HG03095 (cell line): Measurements from ENCODE around the gene KCTD10.

Experiments used
- ATAC-seq: cut with Tn5 transposase; IDR thresholded peaks from one replicate; pipeline ENCODE4 v1.9.1; 2021; ENCODE audit warnings: moderate library complexity; ENCODE audit not compliant: unreplicated experiment

KCTD10 gene

DNA sequence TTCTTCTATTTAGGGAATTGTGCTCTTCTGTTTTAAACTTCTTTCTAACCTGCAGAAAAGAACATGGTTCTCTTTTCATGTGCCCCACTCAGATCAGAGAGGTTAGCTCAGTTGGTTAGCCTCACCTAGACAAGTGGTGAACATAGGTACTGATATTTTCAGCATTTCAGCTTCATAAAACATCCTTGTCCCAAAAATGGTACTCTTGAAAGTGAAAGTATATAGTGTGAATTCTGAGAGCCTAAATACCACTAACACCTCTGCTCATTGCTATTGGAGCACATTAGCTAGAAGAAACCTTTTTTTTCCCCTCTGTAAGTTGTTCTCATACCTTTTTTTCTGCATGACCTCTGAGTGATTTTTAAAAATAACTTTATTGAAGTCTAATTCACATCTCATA lies 17.9 kb upstream of the KCTD10 start:
- ATAC-seq: no peak

DNA sequence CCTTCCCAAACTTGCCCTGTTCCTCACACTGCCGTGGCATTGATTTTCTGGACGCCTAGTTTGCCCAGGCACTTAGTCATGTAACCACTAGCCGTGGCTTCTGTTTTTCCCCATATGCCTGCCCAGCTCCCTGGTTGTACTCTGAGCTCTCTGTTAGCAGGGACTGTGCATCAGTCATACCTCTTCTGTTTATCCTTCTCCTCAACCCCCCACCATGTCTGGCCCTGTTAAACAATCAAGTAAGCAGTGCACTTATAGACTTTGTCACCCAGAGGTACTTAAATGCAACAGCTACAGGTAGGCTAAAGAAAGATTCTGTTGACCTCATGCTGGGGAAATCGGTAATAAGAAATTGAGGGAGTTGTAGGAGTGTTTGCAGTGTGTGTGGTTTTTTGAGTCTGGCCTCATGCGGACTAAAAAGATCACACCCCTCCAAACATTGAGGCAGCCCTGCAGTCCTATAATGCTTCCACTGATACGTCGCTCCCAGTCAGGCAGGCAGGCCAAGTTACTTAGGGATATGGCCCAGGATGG lies 17.3 kb upstream of the KCTD10 start:
- no peak for ATAC-seq

DNA sequence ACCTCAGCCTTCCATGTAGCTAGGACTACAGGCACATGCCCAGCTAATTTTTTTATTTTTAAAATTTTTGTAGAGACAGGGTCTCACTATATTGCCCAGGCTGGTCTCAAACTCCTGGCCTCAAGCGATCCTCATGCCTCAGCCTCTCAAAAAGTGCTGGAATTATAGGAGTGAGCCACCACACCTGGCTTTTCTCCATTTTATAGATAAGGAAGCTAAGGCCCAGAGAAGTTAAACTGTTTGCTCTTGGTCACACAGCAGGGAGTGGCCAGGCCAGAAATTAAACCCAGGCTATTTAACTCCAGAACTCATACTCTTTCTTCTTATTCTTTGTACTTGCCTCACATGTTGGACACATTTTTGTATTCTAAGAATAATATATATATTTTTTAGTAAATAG lies 16.8 kb upstream of the KCTD10 start:
- ATAC-seq: no peak

DNA sequence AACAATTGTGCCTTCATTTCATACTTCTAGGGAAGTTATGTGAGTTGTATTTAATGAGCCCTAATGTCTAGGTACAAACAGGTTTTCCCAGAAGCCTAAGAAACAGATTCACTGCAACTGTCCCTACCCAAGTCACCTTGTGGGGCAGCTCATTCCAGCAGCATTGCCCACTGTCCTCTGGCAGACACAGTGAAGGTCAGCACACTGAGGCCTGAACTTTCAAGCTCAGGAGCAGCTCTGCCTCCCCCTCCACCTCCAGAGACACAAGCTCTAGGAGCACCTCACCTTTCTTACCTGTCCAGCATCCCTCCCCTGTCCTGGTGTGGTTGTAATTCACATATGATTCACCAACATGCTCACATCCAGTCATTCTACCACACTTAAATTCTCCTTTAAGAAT lies 16.0 kb upstream of the KCTD10 start:
- ATAC-seq: no peak

DNA sequence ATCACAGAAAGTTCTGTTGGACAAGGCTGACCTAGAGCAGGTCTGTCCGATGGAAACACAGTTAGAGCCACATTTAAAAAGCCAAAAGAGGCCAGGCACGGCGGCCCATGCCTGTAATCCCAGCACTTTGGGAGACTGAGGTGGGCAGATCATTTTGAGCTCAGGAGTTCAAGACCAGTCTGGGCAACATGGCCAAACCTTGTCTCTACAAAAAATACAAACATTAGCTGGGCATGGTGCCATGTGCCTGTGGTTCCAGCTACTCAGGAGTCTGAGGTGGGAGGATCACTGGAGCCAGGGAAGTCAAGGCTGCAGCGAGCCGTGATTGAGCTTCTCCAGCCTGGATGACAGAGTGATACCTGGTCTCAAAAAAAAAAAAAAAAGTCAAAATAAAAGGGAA lies 15.3 kb upstream of the KCTD10 start:
- ATAC-seq: no peak

DNA sequence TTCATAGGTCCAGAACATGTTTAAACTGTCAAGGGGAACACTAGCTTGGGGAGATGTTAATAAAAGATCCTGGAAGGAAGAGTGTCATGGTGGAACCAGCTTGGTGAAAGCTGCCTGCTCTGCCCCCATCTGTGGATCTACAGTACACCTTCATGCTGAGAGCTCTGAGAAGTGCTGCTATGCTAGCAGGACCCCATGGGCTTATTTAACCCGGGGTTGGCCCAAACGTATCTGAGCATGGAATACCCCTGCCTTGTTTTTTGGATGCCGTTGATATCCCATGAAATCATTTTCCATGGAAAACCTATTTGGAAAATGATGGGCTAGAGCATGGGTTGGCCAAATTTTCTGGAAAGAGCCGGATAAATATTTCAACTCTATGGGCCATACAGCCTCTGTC lies 14.6 kb upstream of the KCTD10 start:
- no peak for ATAC-seq

DNA sequence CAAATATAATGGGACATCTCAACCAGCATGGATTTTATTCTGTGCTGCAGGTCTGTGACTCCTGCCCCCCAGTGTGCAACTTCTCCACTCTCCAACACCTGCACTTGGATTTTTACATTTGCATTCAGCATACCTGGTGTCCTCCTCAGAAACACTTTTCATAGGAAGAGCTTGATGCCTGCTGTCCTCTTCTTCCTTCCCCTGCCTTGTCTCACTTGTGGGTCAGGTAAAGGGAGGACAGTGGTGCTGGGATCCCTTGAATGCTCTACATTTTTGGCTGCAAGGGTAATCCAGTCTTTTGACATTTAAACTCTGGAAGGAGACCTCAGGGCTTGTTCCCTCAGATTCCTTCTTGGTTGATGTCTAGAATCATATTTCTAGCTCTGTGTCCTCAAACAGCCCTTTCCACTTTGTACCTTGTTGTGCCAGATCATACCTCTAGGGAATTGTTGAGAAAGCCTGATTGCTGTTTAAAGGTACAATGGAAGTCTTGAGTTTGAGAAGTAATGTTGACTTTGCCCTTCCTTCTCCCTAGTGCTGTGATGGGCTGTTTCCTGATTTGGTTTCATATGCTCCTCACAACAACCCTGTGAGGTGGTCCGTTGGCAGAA lies 13.0 kb upstream of the KCTD10 start:
- ATAC-seq: no peak

DNA sequence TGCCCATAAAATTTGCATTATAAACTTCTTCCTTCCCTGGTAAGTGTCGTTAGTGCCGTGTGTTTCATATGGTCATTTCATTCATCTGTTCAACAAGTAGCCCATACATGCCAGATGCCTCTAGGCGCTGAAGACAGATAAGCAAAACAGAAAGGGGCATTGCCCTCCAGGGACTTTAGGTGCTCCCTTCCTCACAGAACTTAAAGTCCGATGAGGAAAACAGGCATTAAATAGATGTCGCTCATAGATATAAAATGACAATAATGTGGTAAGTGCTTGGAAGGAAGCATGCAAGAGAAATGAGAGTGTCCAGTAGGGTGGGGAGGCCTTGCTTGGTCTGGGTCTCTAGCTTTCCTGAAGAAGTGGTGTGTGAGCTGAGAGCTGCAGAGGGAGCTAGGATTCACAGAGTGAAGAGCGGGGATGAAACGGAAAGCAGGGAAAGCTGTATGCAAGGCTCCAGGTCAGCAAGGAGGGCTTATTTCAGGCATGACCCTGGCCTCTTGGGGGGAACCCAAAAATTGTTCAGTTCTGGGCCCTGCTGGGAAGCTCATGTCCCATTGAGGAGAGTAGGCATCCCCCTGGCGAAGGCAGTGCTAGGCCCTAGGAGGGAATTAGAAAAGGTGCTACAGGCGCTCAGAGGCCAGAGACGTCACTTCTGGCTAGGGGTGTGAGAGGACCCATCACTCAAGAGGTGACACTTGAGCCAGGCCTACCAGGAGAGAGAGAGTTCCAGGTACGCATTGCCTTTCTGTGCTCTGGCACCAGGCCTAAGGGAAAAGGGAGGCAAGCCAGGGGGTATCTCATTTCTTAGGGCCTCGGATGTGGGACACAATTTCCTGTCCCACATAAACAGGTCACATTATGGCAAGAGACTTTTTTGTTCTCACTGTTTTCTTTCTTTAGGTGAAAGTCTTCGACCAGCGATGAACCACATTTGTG lies 12.2 kb upstream of the KCTD10 start:
- ATAC-seq: no peak

DNA sequence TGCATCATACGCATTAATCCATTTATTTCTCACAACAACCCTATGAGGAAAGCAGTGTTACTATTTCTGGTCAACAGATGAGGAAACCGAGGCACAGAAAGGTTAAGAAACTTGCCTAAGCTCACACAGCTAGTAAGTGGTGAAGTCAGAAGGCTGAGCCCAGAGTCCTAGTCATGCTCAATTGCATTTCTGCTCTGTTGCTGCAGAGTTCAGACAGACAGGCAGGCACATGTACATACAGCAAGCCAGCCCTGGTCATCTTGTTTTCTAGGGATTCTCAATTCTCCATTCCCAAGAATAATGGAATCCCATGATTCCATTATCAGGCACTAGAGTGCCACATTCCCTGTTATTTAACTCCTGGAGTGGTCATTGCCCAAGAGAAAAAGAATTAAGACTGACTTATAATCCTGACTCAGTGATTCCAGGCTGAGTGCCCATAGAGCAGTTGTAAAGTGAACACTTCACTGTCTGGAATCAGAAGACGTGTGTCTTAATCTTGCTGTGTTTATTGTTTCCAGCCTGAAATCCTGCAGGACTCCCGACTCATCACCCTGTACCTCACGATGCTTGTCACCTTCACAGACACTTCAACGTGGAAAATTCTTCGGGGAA lies 11.1 kb upstream of the KCTD10 start:
- ATAC-seq: no peak

DNA sequence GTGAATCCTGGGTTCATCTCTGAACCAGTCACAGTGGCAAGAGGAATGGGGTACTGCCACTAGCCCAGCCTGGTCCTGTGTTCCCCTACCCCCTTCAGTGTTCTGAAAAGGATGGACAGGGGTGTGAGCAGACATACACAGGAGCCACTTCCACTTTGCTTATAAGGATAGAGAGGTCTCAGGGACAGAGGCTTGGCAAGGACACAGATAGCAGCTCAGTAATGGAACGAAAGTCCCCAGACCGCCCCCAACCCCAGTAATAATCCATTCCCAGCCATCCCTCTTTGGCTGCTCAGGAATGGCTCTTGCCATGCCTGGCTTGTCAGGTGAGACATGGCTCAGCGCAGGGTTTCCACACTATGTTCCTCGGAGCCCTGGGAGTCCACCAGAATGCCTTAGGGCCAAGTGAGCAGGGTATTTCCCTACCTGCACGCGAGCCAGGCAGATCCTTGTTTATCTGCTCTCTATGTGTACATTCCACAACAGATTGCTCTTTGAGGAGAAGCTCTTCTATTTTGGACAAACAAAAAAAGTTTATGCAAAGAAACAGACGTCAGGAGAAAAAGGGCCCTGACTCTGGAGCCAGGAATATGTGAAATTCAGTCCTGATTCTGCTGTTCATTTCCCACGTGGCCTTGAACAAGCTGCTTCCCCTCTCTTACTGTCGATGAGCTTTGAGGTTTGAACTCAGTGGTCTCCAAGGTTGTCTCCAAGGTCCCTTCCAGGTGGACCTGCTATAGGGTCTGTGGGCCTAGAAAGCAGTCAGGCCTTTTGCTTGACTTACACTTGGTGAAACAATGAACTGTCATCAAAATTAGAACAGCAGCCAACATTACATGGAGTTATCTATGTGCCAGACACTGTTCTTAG lies 10.3 kb upstream of the KCTD10 start:
- no peak for ATAC-seq

DNA sequence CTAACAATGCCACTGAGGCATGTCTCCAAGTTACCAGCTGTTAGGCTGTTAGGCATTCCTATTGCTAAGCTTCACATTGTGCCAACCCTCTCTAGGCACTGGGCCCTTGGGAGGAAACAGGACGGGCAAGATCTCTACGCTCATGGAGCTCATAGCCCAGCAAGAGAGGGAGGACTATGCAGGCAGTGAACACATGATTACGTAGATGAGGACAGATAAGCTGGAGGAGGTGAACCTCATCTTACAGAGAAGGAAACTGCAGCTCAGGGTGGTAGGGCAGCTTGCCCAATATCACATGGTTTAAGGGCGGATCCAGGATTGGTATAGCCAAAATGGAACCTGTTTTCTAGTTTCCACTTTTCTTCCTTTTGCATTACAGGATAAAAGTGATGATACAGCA lies 8.1 kb upstream of the KCTD10 start:
- no peak for ATAC-seq

DNA sequence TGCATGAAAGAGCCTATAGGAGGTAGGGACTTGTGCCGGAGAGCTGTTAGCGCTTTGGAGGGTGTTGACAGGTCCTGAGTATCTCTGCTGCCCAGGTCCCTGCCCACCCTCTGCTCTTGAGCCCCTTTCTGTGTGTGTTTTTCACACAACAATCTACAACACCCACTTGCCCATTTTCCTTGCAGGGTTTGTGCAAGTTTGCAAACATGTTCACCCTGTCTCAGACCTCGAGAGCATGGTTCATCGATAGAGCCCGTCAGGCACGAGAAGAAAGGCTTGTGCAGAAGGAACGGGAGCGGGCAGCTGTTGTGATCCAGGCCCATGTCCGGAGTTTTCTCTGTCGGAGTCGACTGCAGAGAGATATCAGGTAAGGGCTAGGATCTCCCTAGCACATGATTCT lies 6.2 kb upstream of the KCTD10 start:
- ATAC-seq: no peak

DNA sequence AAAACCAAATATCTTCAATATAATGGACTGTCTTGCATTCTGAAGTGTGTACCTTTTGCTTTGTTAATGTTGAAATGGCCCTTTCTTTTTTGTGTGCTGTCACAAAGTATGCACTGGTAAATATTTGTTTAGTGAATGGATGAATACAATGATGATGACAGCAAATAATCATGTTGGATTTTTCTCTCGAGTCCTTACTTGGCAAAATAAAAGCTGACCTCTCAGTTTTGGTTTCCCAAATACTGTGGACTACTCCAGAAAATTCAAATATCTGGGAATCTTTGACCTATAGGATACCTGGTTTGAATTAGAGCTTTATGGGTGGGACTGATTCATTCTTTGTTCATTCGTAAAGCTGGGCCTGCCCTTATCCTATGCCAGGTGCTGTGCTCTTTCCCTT lies 5.8 kb upstream of the KCTD10 start:
- no peak for ATAC-seq

DNA sequence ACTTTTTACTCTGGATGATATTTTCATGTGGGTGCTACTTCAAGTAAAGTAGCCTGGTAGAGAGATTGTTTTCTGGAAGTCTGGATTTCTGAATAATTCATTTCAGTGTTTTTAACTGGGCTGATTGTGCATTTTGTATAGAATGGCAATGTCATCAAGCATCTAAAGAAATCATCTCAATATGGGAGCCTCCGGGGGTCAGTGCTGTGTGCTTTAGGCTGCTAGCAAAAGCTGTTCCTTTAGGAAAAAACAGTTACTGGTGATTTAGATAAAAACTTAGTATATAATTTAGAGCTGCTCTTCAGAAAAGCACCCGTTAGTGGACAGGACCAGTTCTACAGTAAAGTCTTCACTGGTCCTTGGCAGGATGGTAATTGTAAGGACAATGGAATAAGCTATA lies 5.4 kb upstream of the KCTD10 start:
- no peak for ATAC-seq

DNA sequence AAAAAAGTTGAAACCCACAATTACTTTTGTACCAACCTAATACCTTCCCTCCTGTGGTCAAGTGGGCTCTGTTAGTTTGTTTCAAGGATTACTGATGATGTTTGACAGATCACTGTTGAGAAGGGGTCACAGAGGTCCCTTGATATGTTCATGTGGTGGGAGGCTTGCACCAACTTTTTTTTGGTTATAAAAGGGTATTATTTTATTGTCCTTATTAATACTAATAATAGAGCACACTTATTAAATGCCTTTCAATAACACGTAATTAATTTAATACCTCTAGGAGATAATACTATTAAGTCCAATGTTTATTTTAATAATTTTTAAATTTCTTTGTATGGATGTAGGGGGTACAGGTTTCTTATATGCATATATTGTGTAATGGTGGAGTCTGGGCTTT lies 4.8 kb upstream of the KCTD10 start:
- ATAC-seq: no peak

DNA sequence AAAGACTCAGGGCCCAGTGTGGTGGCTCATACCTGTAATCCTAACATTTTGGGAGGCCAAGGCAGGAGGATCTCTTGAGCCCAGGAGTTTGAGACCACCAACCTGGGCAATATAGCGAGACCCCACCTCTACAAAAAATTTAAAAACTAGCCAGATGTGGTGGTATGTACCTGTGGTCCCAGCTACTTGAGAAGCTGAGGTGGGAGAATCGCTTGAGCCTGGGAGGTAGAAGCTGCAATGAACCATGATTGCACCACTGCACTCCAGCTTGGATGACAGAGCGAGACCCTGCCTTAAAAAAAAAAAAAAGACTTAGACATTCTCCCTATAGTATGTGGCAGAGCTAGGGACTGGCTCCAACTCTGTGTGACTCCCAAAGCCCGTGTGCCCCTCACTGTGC lies 3.3 kb upstream of the KCTD10 start:
- no peak for ATAC-seq

DNA sequence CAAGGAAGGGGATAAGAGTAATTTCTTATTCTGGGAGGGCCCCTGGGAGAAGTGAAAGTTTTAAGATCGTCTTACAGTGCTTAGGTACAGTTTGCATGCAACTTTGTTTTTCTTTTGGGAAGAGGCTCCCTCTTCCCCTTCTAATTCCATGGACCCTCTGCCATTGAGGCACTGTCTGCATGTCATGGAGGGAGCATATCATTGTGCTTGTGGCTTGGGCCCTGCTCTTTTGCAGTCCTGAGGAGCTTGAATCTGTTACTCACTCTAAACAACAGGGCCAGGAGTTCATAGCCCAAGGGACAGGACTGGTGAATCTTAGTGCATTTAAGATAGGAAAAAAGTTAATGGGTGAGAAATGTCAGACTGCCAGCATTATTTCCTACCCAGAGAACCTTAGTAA lies 2.7 kb upstream of the KCTD10 start:
- ATAC-seq: no peak

DNA sequence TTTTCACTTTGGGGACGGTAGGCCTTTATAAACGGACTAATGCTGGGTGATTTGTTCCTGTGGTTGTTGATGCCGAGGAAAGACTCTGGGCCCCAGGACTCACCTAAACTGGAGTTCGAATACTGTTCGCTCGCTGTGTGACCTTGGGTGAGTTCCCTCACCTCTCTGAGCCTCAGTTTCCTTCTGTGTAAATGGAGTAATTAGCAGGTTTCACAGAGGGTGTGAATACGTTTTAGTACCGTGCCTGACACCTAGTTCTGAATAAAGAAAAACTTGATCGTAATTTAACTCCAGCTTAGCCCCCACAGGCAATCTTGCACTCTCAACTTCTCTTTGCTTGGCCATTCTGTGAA lies 839 bp upstream of the KCTD10 start:
- ATAC-seq: no peak

DNA sequence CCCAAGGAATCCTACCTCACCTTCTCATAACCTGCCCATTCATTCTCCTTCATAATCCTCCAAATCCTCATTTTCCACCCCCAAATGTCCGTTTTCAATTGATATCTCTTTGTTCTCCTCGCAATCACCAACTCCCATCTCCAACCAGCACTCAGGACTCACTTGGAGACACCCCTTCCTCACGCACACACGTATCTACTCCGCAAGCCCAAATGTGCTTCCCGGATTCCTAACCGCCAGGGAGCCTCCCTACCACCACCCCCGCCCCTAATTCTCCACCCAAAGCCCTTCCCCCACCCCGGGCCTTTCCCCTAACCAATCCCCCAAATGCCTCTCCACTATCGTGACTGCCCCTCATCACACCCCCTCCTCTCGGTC lies 304 bp downstream of the KCTD10 start:
- ATAC-seq: no peak

DNA sequence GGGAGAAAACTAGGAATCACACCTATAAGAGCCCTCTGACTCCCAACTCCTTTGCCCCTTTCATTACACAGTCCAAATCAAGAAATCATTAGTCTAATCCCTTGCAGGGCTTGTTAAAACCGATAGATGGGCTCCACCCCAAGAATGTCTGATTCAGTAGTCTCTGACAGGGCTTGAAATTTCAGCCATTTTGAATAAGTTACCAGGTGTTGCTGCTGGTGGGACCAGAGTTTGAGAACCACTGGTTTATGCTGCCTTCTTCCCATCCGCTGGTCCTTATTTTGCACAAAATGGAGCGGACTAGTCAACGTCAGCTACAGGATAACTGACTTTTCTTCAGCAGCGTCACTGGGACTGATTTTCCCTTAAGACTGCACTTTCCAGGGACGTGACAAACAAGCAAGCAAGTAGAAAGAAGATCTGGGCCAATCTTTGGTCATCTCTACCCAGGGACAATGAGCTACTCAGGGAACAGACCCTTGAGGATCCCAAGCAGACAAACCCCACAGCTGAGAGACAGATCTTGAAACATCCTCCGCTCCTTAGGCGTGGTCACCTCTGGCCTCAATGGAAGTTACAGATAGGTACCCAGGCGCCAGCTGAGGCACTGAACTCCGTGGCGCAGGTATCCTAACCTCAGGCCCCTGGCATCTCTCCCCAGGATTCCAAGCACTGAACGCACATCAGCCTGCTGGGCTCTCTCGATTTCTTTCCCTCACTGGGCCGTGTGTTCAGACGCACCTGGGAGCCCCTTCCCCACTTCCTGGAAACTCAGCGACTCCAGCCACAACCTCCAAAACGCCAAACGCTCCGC lies 900 bp downstream of the KCTD10 start:
- ATAC-seq: no peak
